CD4-positive, alpha-beta T cell treated with Interleukin-6 at 100 ng/mL for 8 hours (primary cell): ENCODE data around the gene PTN.
"Not testable (repeated sequence)": the region's sequence is repeated elsewhere in the genome, so short reads cannot be mapped to it uniquely, and the experiment has no call there.

Experiments used
- DNase-seq: peaks from one replicate; pipeline ENCODE4 v3.0.0-alpha.2; 2020; ENCODE audit warnings: mixed read lengths, low spot score

The PTN gene

GRCh38 chr7:137324796-137325696 is 18.5 kb downstream of the PTN start:
- DNase-seq: no peak

DNA sequence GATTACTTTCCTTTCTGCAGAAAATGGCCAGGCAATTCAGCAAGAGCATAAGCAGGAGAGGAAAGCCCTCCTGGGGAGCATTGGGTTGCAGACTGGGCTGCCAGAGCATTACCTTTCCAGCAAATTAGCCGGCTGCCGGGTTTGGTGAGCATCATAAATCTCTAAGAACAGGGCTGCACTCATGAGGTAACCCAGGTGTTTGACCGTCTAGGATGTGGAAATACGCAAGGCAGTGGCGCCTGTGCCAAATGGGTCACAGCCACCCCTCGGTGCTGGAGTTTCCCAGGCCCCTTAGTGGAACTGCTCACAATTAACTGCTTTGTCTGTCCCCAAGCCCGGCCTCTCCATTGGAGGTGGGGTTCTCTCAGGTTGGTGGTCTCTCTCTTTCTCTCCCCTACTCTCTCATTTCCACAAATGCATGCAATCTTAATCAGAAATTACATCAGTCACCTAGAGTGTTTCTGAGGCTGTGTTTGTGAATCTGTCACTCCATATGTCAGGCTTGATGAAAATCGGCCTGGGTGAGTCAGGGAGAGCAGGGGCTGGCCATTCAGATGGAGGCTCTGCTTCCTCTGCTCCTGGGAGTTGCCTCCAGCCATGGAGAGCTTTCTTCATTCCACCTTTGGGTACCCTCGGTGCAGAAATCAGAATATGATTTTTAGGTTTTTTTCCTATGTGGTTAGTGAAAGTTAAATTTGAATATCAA is 26.7 kb downstream of the PTN start:
- no peak for DNase-seq

GRCh38 chr7:137313201-137313600 is 30.3 kb downstream of the PTN start:
- DNase-seq: no peak

- no peak for DNase-seq
Observed at GRCh38 chr7:137306748-137307147, 36.8 kb downstream of the PTN start.

DNA sequence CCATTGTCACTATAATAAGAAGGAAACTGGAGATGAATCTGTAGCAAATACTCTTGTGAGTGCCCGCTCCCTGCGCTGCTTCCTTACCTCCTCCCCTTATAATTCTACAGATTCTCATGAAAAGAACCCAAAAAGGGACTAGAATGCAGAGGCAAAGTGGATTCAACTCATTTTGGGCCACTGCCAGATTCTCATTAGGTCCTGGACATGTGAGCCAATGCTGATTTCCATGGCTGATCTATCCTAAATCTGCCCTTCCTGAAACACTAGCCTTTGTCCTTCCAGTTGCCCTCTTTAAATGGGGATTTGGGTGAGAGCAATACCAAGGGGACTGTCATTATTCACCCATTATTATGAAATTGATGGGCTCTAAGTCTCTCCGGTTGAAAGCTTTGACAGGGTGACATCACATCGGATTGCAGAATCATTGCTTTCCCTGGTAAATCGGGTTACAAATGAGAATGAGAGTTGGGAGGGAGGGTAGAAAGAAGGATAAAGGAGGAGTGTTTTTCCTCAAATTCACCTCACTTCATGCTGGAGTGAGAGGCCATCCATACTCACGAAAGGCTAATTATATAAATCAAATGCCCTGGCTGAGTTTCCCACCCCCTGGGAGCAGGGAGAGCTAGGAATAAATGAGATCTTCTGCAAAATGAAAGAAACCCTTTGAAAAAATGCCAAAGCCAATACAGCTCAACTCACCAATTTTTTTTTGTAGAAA is 37.5 kb downstream of the PTN start:
- no peak for DNase-seq

DNA sequence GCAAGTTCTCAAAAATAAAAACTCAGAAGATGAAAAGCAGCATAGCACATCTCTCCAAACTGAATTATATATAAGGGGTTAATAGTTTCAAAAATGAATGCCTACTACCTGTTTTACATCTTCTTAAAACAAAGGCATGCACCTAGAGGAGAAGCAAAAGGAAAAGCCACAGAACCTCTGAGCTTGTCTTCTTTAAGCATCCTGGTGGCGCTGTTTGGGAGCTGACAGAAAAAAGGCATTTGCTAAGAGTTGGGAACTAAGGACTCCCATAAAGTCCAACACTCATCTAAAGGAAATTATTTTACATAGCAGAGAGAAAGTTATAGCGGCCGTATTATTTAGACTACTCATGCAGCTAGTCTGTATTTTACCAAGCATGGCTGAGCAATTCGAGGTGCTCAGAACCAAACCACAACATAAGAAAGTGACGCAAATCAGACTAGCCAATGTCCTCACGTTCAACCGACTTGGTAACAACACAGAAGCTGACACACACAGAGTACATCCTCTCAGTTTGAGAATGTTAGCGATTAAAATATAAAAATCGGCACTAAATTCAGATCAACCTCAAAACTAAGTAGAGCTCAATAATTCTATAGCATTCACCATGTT is 38.8 kb downstream of the PTN start:
- DNase-seq: no peak

DNA sequence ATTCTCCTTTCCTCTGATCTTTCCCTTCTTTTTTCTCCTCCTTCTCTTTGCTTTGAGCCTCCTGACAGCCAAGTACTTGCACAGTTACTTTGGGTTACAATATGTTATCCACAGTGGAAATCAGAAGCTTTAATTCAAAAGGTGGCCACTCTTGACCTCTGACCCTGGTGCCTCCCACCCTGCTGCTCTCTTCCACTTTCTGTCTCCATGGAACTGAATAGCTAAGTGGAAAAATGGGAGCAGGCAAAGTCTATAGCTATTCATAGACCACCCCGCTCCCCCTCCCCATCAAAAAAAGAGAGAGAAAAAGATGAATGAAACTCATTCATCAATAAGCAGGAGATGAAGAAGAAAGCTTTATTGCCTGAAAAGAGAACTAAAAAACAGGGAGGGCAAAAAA is 39.4 kb downstream of the PTN start:
- no peak for DNase-seq

DNA sequence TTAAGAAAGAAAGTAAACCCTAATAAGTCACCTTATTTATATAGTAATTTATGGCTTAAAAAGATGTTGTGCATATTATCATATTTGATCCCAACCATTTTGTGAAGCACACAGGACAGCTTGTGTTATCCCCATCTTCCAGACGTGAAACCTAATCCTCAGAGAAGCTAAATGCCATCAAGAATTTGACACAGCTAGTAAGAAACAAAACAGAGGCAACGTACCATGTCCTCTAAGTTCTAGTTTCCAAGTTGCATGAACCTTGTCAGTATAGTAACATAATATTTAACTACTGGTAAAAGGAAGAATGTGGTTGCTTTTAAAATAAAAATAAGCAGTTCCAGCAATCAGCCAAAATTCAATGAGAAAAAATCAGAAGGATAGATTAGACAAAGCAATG is 41.5 kb downstream of the PTN start:
- no peak for DNase-seq

DNA sequence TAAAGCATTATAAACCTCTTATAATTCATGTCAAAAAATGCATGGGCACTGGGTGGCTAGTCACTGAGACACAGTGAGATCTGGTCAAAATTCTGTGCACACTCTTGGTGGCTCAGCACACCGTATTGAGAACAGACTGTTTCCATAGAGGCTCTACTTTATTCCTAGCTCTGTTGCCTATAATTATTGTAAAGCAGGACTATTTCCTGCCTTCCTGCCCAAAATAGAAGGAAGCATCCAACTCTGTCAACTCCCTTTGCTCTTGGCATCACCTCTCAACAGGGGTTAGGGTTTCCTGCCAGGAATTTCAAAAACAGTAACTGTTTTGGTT is 45.1 kb downstream of the PTN start:
- no peak for DNase-seq

DNA sequence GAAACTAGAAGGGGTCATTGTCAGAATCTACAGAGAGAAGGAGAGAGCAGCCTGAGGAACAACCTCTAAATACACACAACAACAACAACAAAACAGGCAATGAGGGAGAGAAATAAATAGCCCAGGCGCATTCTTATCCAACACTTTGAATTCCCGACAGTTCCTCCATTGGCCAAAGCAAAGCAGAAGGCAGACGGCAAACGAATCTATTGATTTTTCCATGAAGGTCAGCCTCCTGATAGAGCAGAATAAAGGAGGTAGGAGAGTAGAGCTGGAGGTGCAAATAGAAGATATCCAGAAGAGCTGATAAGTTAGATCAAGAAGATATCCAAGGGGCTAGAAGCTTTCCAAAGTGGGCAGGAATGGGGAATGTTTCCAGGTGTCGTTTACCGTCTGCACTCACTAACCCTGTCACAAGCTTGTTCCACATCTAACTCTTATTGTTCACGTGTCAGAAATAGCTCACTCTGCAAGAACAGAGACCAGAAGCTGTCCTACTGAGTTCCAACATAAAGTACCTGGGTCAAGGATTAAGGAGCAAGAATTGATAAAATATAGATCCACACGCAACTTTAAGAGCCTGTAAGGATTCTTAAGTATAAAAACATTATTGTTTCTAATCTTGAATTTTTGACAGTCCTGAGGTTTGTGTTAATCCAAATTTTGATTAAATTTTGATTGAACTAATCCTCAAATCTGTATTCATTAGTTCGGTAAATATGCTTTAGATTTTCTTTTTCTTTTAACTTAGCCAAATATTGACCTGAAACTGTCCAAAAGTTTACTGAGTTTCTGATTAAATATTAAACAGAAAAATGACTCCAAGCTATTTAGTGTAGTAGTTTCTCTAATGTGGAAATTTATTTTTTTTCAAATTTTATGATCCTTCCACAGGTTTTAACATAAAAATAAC is 45.7 kb downstream of the PTN start:
- no peak for DNase-seq

DNA sequence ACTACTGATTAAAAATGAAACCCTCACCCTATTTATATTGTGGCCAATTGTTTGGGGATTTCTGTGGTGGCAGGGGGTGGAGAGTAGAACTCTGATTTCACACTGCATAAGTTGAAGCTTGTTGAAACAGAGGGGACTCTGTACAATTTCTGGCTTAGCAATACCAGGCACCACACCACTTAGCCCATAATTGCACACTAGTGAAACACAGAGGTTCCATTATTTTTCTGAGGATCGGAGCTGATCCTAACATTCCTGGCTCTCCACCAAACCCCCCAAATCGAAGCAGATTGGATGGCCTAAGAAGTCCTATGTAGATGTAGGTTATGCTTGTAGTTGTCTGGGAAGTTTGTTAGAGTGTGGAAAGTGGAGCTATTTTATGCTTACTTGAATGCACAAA is 47.0 kb downstream of the PTN start:
- no peak for DNase-seq

DNA sequence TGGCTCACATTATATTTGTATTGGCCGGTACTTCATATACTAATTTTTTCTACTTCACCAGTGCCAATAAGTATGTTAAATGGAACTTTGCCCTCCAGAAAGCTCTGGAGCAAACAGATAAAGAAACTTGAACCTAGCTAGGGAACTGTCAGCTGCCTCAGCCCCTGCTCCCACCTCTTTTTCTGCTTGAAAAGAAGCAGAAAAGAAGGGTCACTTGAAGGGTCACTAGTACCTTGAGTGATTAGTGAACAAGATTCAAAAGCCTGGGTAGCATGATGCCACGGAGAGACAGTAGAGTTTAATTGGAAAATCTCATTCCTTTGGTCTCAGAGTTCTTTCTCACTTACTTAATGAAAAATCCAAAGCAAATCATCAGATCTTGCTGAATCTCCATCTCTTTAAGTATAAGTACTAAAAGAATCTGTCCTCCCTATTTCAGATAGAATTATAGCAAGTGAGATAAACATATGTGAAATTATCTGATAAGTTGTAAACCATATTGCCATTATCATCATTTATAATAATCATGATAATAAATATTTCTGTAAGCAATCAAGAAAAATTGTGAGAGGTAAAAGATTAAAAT is 47.7 kb downstream of the PTN start:
- DNase-seq: no peak

DNA sequence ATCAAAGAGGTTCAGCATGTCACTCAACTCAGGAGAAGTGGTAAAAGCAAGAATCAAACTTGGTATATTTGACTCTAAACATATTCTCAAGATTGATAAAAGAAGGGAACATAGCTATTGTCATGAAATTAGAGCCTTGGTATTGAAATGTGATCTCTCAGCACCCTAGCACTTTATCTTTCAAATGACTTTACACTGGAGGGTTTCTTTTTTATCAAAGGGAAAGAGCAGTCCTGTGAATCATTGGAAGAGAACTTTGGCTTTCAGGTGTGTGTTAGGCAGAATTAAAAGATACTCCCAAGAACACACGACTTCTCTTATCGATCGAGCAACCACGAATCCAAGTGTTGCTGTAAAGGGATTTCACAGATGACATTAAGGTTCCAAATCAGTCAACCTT is 54.4 kb downstream of the PTN start:
- no peak for DNase-seq

GRCh38 chr7:137287651-137288258 is 55.8 kb downstream of the PTN start:
- no peak for DNase-seq

- DNase-seq: no peak
Observed at GRCh38 chr7:137283153-137283552, 60.4 kb downstream of the PTN start.

- DNase-seq: no peak
Observed at GRCh38 chr7:137282043-137282442, 61.5 kb downstream of the PTN start.

DNA sequence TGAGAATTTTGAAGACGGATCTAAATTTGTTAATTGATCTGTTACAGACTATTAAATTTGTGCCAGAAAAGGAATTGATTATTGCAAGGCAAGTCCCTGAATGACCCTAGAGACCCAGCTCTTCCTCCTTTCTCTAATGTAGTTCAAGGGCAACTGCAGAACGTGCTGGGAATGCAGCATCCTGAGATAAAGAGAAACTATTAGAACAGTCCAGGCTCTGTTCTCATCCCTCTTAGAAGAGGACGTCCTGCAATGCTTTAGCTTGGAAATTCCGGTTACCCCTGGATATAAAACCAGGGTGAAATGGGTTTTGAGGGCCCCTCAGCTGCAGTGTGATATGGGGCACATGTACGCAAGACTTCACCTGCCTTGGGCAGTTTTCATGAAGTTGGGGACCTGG is 67.3 kb downstream of the PTN start:
- no peak for DNase-seq

DNA sequence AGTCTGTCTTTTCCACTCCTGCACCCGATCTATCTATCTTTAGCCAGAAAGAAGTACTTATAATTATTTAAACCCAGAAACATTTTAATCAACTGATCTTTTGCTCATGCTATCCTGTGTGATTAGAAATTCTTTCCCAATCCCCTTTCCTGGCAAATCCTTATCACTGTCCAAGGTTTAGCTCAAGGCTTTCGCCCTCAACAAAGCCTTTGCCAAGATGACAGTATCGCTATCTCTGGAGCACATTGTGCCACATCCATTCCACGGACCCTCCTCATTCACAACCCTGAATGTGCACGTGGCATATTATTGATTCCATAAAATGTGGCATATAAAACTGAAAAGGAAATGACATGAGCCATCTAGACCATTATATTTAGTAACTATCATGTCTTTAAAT is 71.3 kb downstream of the PTN start:
- no peak for DNase-seq

GRCh38 chr7:137269240-137269639 is 74.3 kb downstream of the PTN start:
- DNase-seq: no peak

GRCh38 chr7:137268001-137268865 is 75.3 kb downstream of the PTN start:
- DNase-seq: not testable (repeated sequence)
